CD4-positive, alpha-beta T cell treated with Interleukin-15 for 4 hours (primary cell): ENCODE measurements around the gene FIGN.

Experiments used
- DNase-seq: peaks from one replicate; pipeline ENCODE4 v3.0.0-alpha.2; 2020; ENCODE audit warnings: low spot score

Gene FIGN

GRCh38 chr2:163563336-163563735 is 172.5 kb downstream of the FIGN start:
- DNase-seq: no peak

GRCh38 chr2:163558251-163559021 is 177.4 kb downstream of the FIGN start:
- DNase-seq: no peak

- DNase-seq: no peak
Measured at GRCh38 chr2:163556511-163556910, 179.3 kb downstream of the FIGN start.

GRCh38 chr2:163554864-163555263 is 180.9 kb downstream of the FIGN start:
- DNase-seq: no peak

GRCh38 chr2:163553601-163554000 is 182.2 kb downstream of the FIGN start:
- DNase-seq: no peak

GRCh38 chr2:163552758-163553157 is 183.1 kb downstream of the FIGN start:
- DNase-seq: no peak

GRCh38 chr2:163551616-163552373 is 184.0 kb downstream of the FIGN start:
- DNase-seq: no peak

- no peak for DNase-seq
Measured at GRCh38 chr2:163548970-163549369, 186.8 kb downstream of the FIGN start.
